K562 (cell line): ENCODE results near the gene RPS2. TPM values are rescaled to one million over a fixed set of nuclear protein-coding genes. Genes with fewer than 3 reads are reported as not detected.
A peak's percentile ranks its signal among the peaks of the same experiment; 100 is the strongest.

Experiments used
- IRF2 ChIP-seq: sonication (generic); formaldehyde crosslinking; IDR thresholded peaks from 2 replicates; pipeline ENCODE4 v1.8.1; 2022; ENCODE audit warnings: mild to moderate bottlenecking, missing genetic modification reagents
- KDM5B ChIP-seq: fragments of 200-600 bp; sonication (generic); IDR thresholded peaks from 2 replicates; pipeline ENCODE4 v1.6.1; 2012; ENCODE audit warnings: low read depth, mild to moderate bottlenecking, moderate library complexity, low read length, control low read depth, inconsistent platforms; ENCODE audit not compliant: insufficient replicate concordance
- MAFG ChIP-seq: fragments of 450-650 bp; conservative IDR thresholded peaks from 2 replicates; pipeline ENCODE4 v1.6.1; 2016; ENCODE audit warnings: missing genetic modification characterization, missing compliant biosample characterization
- MED1 ChIP-seq: sonication (generic); formaldehyde crosslinking; IDR thresholded peaks from 2 replicates; pipeline ENCODE4 v1.8.1; 2023; ENCODE audit warnings: missing genetic modification reagents, borderline replicate concordance
- MNT ChIP-seq, 2 experiments: fragments of 450-650 bp; conservative IDR thresholded peaks; 2 replicates each; pipeline ENCODE4 v1.6.1; 2017; ENCODE audit warnings: mild to moderate bottlenecking in 2 of 2, moderate library complexity in 2 of 2
- NEUROD1 ChIP-seq: fragments of 150-350 bp; IDR thresholded peaks from 2 replicates; pipeline ENCODE4 v1.6.1; 2014; ENCODE audit warnings: borderline replicate concordance, low read length, low read depth; ENCODE audit not compliant: partially characterized antibody
- POLR2AphosphoS2 ChIP-seq: IDR thresholded peaks from 2 replicates; pipeline ENCODE4 v1.6.1; 2012; ENCODE audit warnings: low read length, improper control_type of control experiment
- RFX5 ChIP-seq: IDR thresholded peaks from 2 replicates; pipeline ENCODE4 v1.6.1; 2011; ENCODE audit warnings: low read depth, mild to moderate bottlenecking, improper control_type of control experiment, low read length
- SIX5 ChIP-seq, 2 experiments: IDR thresholded peaks; 2 replicates each; pipeline ENCODE4 v1.6.1; 2011; ENCODE audit warnings: low read length in 2 of 2, borderline replicate concordance in 1 of 2, low read depth in 1 of 2, mild to moderate bottlenecking in 1 of 2, moderate library complexity in 1 of 2; ENCODE audit not compliant: insufficient read depth in 1 of 2
- SMARCE1 ChIP-seq: fragments of 450-650 bp; IDR thresholded peaks from 2 replicates; pipeline ENCODE4 v1.7.1; 2016; ENCODE audit warnings: mild to moderate bottlenecking
- SRSF1 ChIP-seq: fragments of 200-400 bp; formaldehyde crosslinking; IDR thresholded peaks from 2 replicates; pipeline ENCODE4 v1.6.1; 2017; ENCODE audit warnings: mild to moderate bottlenecking, low read depth, low read length, moderate library complexity
- TBL1XR1 ChIP-seq, 2 experiments: IDR thresholded peaks; 2 replicates each; pipeline ENCODE4 v1.6.1; 2012; ENCODE audit warnings: improper control_type of control experiment in 2 of 2, low read length in 2 of 2, mild to moderate bottlenecking in 1 of 2
- U2AF2 ChIP-seq: fragments of 200-400 bp; formaldehyde crosslinking; optimal IDR thresholded peaks from 2 replicates; pipeline ENCODE3; 2017; ENCODE audit warnings: low read depth, mild to moderate bottlenecking, low read length
- YBX1 ChIP-seq: fragments of 450-650 bp; IDR thresholded peaks from 2 replicates; pipeline ENCODE4 v1.7.1; 2016; ENCODE audit warnings: mild to moderate bottlenecking
- ZBTB11 ChIP-seq, 3 experiments: fragments of 200-800 bp in 1 of 3; fragments of 250-450 bp in 1 of 3; fragments of 450-650 bp in 1 of 3; sonication (Bioruptor Pico) in 1 of 3; sonication (Bioruptor generic) in 1 of 3; formaldehyde crosslinking in 1 of 3; IDR thresholded peaks; 2 replicates each; pipeline versions ENCODE4 v1.6.1 to v1.8.0; 2016 to 2022; ENCODE audit warnings: mild to moderate bottlenecking in 2 of 3, missing genetic modification characterization in 2 of 3, missing compliant biosample characterization in 1 of 3, moderate library complexity in 1 of 3
- ZNF253 ChIP-seq: fragments of 250-450 bp; sonication (Bioruptor Pico); conservative IDR thresholded peaks from 2 replicates; pipeline ENCODE4 v1.6.1; 2021; ENCODE audit warnings: mild to moderate bottlenecking
- ZNF586 ChIP-seq: fragments of 450-650 bp; formaldehyde crosslinking; conservative IDR thresholded peaks from 2 replicates; pipeline ENCODE4 v1.4.0; 2020; ENCODE audit warnings: mild to moderate bottlenecking, moderate library complexity
- ZSCAN32 ChIP-seq: fragments of 450-650 bp; formaldehyde crosslinking; IDR thresholded peaks from 2 replicates; pipeline ENCODE4 v1.4.0; 2020; ENCODE audit warnings: mild to moderate bottlenecking, moderate library complexity
- polyA plus RNA-seq, 8 experiments: library from polyadenylated mRNA; depleted of rRNA in 4 of 8; stranded (reverse) in 5 of 8; unstranded in 3 of 8; fragments of >200 nt; fragmentation: Nextera tagmentation in 2 of 8; fragmentation: Illumina TruSeq in 1 of 8; extraction: Ambion mirVana in 2 of 8; extraction: Trizol in 1 of 8; gene quantifications; 2 replicates each; pipeline versions ENCODE4 v1.2.1 to v1.2.3, GENCODE V29; 2011 to 2014; ENCODE audit warnings: inconsistent platforms in 1 of 8, missing spikeins in 1 of 8
- total RNA-seq, 7 experiments: library from RNA; depleted of rRNA in 6 of 7; stranded (reverse); fragments of >200 nt in 6 of 7; fragmentation: Illumina TruSeq in 2 of 7; extraction: Trizol in 2 of 7; gene quantifications; 2 replicates each; pipeline versions ENCODE4 v1.2.1 to v1.2.3, GENCODE V29; 2011 to 2021; ENCODE audit warnings: low replicate concordance in 1 of 7
- TF ChIP-seq, protein P1 (sequence below): sonication (generic); formaldehyde crosslinking; IDR thresholded peaks from 2 replicates; pipeline ENCODE4 v1.8.0; 2022; ENCODE audit warnings: mild to moderate bottlenecking, missing genetic modification reagents
- TF ChIP-seq, protein P2 (sequence below): IDR thresholded peaks from 2 replicates; pipeline ENCODE4 v1.6.1; 2014; ENCODE audit warnings: antibody characterized with exemption

Gene RPS2
- total and polyA plus RNA-seq, 9 of the 15 experiments (the other 6 are each of a cell fraction or from before 2014, with no cell fraction given) = 834 to 4,794 (median 3,793) TPM

- peak; percentile 89 for TF ChIP-seq KDM5B
- no peak for TF ChIP-seq ZNF253 (CRISPR knock-in tag)
- no peak for TF ChIP-seq YBX1
- peak; percentile 77; the same call in 1 of the 2 replicates for TF ChIP-seq POLR2AphosphoS2
- no peak for TF ChIP-seq IRF2 (CRISPR knock-in tag)
- peak; percentile 42; the same call in 1 of the 2 replicates for TF ChIP-seq MED1
- peak; percentile 71 to 100; a peak in 3 of 4 replicates for TF ChIP-seq TBL1XR1 (IDR thresholded peaks at IDR 0.05; ENCODE audit: low read length in 2 of 2)
- no peak for TF ChIP-seq U2AF2
- peak in 1 of 3 experiments; percentile 86; a peak in 2 of 6 replicates for TF ChIP-seq ZBTB11 (CRISPR knock-in tag; IDR thresholded peaks at IDR 0.05)
- peak; percentile 92 to 97 for TF ChIP-seq MNT (conservative IDR thresholded peaks at IDR 0.05)
- peak; percentile 93 to 94 for TF ChIP-seq SIX5 (IDR thresholded peaks at IDR 0.05; ENCODE audit: borderline replicate concordance in 1 of 2, insufficient read depth in 1 of 2, low read depth in 1 of 2, low read length in 2 of 2)
- TF ChIP-seq ZSCAN32 (CRISPR knock-in tag) = no peak
- no peak for TF ChIP-seq SRSF1
- TF ChIP-seq, protein P1, sequence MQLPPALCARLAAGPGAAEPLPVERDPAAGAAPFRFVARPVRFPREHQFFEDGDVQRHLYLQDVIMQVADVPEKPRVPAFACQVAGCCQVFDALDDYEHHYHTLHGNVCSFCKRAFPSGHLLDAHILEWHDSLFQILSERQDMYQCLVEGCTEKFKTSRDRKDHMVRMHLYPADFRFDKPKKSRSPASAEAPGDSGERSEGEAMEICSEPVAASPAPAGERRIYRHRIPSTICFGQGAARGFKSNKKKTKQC (CRISPR knock-in tag) = no peak; the same call in none of the 2 replicates
- TF ChIP-seq NEUROD1 = peak; percentile 83
- TF ChIP-seq, protein P2, sequence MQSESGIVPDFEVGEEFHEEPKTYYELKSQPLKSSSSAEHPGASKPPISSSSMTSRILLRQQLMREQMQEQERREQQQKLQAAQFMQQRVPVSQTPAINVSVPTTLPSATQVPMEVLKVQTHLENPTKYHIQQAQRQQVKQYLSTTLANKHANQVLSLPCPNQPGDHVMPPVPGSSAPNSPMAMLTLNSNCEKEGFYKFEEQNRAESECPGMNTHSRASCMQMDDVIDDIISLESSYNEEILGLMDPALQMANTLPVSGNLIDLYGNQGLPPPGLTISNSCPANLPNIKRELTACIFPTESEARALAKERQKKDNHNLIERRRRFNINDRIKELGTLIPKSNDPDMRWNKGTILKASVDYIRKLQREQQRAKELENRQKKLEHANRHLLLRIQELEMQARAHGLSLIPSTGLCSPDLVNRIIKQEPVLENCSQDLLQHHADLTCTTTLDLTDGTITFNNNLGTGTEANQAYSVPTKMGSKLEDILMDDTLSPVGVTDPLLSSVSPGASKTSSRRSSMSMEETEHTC = no peak
- no peak for TF ChIP-seq MAFG (tag)
- peak; percentile 23; the same call in 1 of the 2 replicates for TF ChIP-seq RFX5
- no peak for TF ChIP-seq ZNF586 (CRISPR knock-in tag)
- no peak for TF ChIP-seq SMARCE1
Measured at GRCh38 chr16:1971796-1972489, 7.3 kb upstream of the RPS2 start, which contains the start of gene TBL3 (continued).
